ENCODE measurements around the gene PSPN.
"Not testable (repeated sequence)": the region's sequence is repeated elsewhere in the genome, so short reads cannot be mapped to it uniquely, and the experiment has no call there.

PSPN gene

DNA sequence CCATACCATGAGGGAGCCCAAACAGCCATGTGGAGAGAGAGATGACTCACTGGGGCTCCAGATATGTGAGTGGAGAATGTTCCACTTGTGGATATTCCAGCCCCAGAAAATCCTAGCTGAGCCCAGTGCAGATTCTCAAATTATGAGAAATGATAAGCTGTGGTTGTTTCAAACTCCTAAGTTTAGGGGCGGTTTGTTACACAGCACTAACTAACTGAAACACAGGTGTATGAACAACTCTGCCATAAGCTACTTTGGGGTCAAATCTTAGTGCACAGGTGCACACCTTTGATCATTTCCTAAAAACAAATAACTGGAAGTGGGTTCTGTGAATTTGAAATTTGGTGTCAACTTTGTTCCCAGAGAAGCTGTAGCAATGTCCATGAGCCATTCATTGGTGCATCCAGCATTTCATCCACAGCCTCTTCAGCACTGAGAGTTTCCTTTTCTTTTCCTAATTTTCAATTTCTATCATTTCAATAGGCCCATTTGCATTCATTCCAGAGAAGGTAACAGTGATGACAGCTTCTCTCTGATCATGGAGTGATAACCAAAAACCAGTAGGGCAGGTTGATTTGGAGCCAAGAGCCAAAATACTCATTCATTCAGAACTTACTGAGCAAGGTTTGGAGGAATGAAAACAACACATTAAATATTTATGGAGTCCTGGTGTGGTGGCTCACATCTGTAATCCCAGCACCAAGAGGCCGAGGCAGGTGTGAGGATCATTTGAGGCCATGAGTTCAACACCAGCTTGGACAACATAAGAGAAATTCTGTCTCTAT lies 23.2 kb downstream of the PSPN start:
- intact Hi-C loops (cut with DNase I) = no loop called here

DNA sequence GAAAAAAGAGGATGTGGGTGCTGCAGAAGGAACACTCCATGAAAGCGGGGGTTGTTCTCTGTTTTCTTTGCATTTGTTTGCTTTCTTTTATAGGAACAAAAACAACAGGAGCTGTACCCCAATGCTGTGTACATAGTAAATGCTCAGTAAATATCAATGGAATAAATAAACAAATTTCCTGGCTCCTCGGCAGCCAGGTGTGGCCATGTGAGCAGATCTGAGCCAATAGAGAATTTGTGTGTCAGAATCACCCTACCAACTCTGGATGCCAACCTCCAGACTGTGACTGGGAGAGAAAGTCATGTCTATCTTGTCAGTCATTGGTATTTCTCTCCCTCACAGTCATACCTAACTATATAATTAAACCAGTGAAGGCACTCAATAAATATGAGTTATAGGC lies 25.0 kb downstream of the PSPN start:
- DNase-seq = no peak

More for the DNA sequence above, 23.2 kb downstream of the PSPN start:
- DNase-seq = no peak

DNA sequence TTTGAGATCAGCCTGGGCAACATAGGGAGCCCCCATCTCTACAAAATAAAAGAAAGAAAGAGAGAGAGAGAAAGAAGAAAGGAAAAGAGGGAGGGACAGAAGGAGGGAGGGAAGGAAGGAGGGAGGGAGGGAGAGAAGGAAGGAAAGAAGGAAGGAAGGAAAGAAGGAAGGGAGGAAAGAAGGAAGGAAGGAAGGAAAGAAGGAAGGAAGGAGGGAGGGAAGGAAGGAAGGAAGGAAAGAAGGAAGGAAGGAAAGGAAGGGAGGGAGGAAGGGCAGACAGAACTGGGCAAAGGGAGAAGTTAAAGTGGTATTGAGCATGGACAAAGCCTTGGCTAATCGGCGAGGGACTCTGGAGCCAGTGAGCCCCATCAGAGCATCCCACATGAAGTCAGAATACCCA lies 26.5 kb downstream of the PSPN start:
- intact Hi-C loops (cut with DNase I) = not testable (repeated sequence)

More for the DNA sequence above, 25.0 kb downstream of the PSPN start:
- intact Hi-C loops (cut with DNase I) = no loop called here

DNA sequence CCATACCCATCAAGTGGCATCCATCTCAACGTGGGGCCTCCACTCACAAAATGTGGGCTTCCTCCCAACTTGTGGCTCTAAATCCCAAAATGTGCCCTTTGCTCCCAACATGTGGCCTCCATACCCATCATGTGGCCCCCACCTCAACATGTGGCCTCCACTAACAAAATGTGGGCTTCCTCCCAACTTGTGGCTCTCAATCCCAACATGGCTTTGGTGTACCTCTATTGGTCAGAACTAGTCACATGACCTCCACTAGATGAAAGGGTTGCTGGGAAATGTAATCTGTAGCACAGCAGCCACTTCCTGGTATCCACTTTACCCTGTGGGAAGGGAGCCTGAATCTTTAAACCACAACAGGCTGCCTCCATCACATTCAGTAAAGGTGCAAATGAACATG lies 32.3 kb downstream of the PSPN start:
- intact Hi-C loops (cut with DNase I) = no loop called here
- DNase-seq = no peak

More for the DNA sequence above, 26.5 kb downstream of the PSPN start:
- DNase-seq = not testable (repeated sequence)

DNA sequence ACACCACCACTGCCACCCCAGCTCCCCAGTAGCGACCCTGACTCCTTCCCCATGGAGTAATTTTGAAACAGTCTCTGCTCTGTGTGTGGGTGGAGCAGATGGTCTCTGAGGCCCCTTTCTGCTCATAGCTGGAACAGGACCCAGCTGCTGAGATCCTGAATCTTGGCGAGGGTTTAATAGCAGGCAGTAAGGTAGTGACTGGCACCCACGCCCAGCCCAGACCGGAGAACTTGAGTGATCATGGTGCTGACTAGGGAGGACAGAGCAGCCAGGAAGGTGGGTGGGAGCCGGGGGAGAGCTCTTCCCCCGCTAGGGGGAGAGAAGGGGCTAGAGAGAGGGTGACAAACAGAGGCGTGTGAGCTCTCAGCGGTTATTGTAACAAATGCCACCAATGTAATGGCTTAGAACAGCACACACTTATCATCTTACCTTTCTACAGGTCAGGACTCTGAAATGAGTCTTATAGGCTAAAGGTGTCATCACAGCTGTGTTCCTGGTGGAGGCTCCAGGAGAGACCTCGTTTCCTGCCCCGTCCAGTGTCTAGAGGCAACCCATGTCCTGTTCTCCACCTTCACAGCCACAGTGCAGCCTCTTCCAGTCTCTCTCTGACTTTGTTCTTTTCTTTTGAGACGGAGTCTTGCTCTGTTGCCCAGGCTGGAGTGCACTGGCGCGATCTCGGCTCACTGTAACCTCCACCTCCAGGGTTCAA lies 35.1 kb downstream of the PSPN start:
- intact Hi-C loops (cut with DNase I) = no loop called here
- DNase-seq = no peak

DNA sequence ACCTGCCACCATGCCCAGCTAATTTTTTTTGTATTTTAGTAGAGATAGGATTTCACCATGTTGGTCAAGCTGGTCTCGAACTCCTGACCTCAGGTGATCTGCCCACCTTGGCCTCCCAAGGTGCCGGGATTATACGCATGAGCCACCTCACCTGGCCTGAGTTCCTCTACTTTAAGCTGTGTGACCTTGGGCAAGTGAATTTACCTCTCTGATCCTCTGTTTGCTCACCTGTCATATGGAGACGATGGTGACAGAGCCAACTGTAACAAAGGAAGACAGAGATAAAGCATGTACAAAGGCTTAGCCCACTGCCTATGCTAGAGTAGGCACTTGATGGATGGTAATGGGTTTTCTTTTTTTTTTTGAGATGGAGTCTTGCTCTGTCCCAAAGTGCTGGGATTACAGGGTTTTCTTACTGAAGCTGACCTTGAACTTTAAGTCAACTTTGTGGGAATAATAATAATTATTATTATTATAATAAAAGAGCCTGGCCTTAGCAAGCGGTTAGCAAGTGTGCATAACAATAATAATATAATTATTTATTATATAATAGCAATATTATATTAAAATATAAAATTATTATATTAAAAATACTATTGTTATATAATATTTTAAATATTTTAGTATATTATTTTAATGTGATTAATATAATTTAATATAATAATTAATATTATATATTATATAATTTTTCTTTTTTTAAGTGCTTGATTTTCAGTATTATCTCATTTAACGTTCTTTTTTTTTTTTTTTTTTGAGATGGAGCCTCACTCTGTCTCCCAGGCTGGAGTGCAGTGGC lies 41.0 kb downstream of the PSPN start:
- intact Hi-C loops (cut with DNase I) = no loop called here
- no peak for DNase-seq

DNA sequence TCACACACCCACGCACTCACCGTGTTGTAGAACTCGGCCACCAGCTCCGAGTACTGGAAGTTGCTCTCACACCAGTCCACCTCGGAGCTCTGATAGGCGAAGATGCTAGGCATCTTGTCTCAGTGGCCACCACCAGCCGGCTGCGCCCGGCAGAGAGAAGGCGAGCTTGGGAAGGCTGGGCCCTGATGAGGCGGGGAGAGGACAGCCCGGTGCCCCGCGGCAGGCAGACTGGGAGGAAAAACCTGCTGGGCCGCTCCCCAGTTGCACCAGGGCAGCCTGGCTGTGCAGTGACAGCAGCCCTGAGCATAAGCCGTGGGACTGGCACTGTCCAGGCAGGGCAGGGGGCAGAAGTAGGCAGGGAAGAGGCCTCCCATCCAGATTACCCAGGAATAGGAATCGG lies 42.3 kb downstream of the PSPN start, which contains the start of gene ACER1:
Gene ACER1 (minus strand): TSS at position 174 of the 400 bp plus-strand sequence. CDS start 61 bp downstream, at position 113.
- intact Hi-C loops (cut with DNase I) = no loop called here
- DNase-seq = no peak

DNA sequence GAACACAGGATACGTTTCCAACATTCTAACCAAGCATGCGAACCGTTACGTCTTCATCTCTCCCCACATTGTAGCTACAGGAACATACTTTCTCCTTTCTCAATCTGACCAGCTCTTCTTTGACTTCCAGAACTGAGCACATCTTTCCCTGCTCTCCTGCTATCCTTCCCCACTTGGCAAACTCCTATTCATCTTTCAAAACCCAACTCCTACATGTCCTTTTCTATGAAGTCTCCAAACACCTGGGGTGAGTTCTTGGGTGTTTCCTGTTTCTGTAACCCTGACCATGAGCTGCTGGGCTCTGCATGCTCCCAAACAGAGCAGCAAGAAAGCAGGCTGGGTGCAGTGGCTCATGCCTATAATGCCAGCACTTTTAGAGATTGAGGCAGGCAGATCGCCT lies 48.9 kb downstream of the PSPN start:
- DNase-seq = no peak
- intact Hi-C loops (cut with DNase I) = no loop called here

DNA sequence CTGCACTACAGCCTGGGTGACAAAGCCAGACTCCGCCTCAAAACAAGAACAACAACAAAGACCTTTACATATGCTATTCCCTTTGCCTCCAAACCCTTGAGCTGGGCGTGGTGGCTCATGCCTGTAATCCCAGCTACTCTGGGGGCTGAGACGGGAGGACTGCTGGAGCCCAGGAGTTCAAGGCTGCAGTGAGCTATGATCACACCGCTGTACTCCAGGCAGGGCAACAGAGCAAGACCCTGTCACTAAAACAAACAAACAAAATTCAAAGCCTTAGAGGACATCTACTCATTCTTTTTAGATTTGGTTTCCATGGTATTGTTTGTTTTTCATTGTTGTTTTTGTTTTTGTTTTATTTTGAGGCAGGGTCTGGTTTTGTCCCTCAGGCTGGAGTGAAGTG lies 50.1 kb downstream of the PSPN start:
- DNase-seq = no peak
- intact Hi-C loops (cut with DNase I) = no loop called here

All from head of caudate nucleus (tissue), 42 donors.